Mesenchymal stem cell (in vitro differentiated cells and primary cell): ENCODE measurements around the gene TMEM11.
A peak's percentile ranks its signal among the peaks of the same experiment; 100 is the strongest.

Experiments
- DNase-seq: peaks from one replicate; pipeline ENCODE4 v3.0.0-alpha.2; 2013
- H2AFZ ChIP-seq: one replicate; pipeline ENCODE4 v1.6.1; 2013; ENCODE audit warnings: low read depth, mild to moderate bottlenecking, control low read depth, inconsistent platforms, low read length, moderate library complexity
- H2AK5ac ChIP-seq: 2 replicates; pipeline ENCODE4 v1.6.1; 2013; ENCODE audit warnings: low read length, moderate library complexity, mild to moderate bottlenecking, inconsistent platforms; ENCODE audit not compliant: severe bottlenecking
- H2BK120ac ChIP-seq: one replicate; pipeline ENCODE4 v1.6.1; 2013; ENCODE audit warnings: low read depth, mild to moderate bottlenecking, inconsistent platforms, low read length, moderate library complexity
- H2BK12ac ChIP-seq, 2 experiments: one replicate each; pipeline ENCODE4 v1.6.1; 2013; ENCODE audit warnings: inconsistent platforms in 2 of 2, low read length in 2 of 2, mild to moderate bottlenecking in 2 of 2, moderate library complexity in 2 of 2, control low read depth in 1 of 2
- H2BK15ac ChIP-seq: one replicate; pipeline ENCODE4 v1.6.1; 2013; ENCODE audit warnings: mild to moderate bottlenecking, low read depth, inconsistent platforms; ENCODE audit not compliant: poor library complexity, severe bottlenecking
- H2BK5ac ChIP-seq: 2 replicates; pipeline ENCODE4 v1.6.1; 2013; ENCODE audit warnings: low read depth, mild to moderate bottlenecking, low read length, control low read depth, inconsistent platforms; ENCODE audit not compliant: poor library complexity, severe bottlenecking
- H3K14ac ChIP-seq, 2 experiments: one replicate each; pipeline ENCODE4 v1.6.1; 2013; ENCODE audit warnings: inconsistent platforms in 2 of 2, low read length in 2 of 2, control low read depth in 1 of 2, mild to moderate bottlenecking in 1 of 2, moderate library complexity in 1 of 2
- H3K18ac ChIP-seq, 2 experiments: one replicate each; pipeline ENCODE4 v1.6.1; 2013; ENCODE audit warnings: inconsistent platforms in 2 of 2, low read length in 2 of 2, control low read depth in 1 of 2, low read depth in 1 of 2, mild to moderate bottlenecking in 1 of 2
- H3K23ac ChIP-seq, 2 experiments: one replicate each; pipeline ENCODE4 v1.6.1; 2013; ENCODE audit warnings: inconsistent platforms in 2 of 2, low read length in 2 of 2, mild to moderate bottlenecking in 2 of 2, moderate library complexity in 2 of 2, control low read depth in 1 of 2
- H3K27ac ChIP-seq: 2 replicates; pipeline ENCODE4 v1.5.1; 2013; ENCODE audit warnings: mild to moderate bottlenecking, moderate library complexity, low read length, control low read depth, inconsistent platforms; ENCODE audit not compliant: poor library complexity, severe bottlenecking
- H3K27me3 ChIP-seq, 2 experiments: 2 replicates each; pipeline versions ENCODE4 v1.6.1 to v1.7.0; 2013; ENCODE audit warnings: low read length in 2 of 2, mild to moderate bottlenecking in 2 of 2, moderate library complexity in 2 of 2, control low read depth in 1 of 2, inconsistent platforms in 1 of 2; ENCODE audit not compliant: control insufficient read depth in 1 of 2, insufficient read depth in 1 of 2
- H3K36me3 ChIP-seq, 2 experiments: 2 replicates each; pipeline versions ENCODE4 v1.6.1 to v1.7.0; 2013; ENCODE audit warnings: low read length in 2 of 2, control low read depth in 1 of 2, inconsistent platforms in 1 of 2, low read depth in 1 of 2, mild to moderate bottlenecking in 1 of 2; ENCODE audit not compliant: insufficient read depth in 2 of 2, control insufficient read depth in 1 of 2
- H3K4ac ChIP-seq, 2 experiments: one replicate each; pipeline ENCODE4 v1.6.1; 2013; ENCODE audit warnings: inconsistent platforms in 2 of 2, low read length in 2 of 2, mild to moderate bottlenecking in 2 of 2, moderate library complexity in 2 of 2, control low read depth in 1 of 2, low read depth in 1 of 2
- H3K4me1 ChIP-seq: 2 replicates; pipeline ENCODE4 v1.6.1; 2013; ENCODE audit warnings: low read depth, low read length, control low read depth; ENCODE audit not compliant: control insufficient read depth, insufficient read depth
- H3K4me2 ChIP-seq: 2 replicates; pipeline ENCODE4 v1.6.1; 2013; ENCODE audit warnings: low read length, mild to moderate bottlenecking, inconsistent platforms; ENCODE audit not compliant: poor library complexity, severe bottlenecking
- H3K4me3 ChIP-seq, 2 experiments: 2 replicates each; pipeline versions ENCODE4 v1.5.1 to v1.7.0; 2013; ENCODE audit warnings: low read length in 2 of 2, mild to moderate bottlenecking in 2 of 2, control low read depth in 1 of 2, low read depth in 1 of 2; ENCODE audit not compliant: insufficient read depth in 1 of 2
- H3K79me1 ChIP-seq: replicated peaks from 2 replicates; pipeline ENCODE4 v1.6.1; 2013; ENCODE audit warnings: mild to moderate bottlenecking, control low read depth, low read length, inconsistent platforms; ENCODE audit not compliant: poor library complexity, severe bottlenecking
- H3K9ac ChIP-seq: 2 replicates; pipeline ENCODE4 v1.7.0; 2013; ENCODE audit warnings: mild to moderate bottlenecking, low read length, moderate library complexity
- H3K9me3 ChIP-seq: 2 replicates; pipeline ENCODE4 v1.7.0; 2013; ENCODE audit warnings: mild to moderate bottlenecking, low read length; ENCODE audit not compliant: control insufficient read depth
- H4K8ac ChIP-seq: one replicate; pipeline ENCODE4 v1.6.1; 2013; ENCODE audit warnings: inconsistent platforms, mild to moderate bottlenecking, low read length, moderate library complexity
- H4K91ac ChIP-seq: one replicate; pipeline ENCODE4 v1.6.1; 2013; ENCODE audit warnings: mild to moderate bottlenecking, low read length, inconsistent platforms
- WGBS: methylation state at CpG from one replicate; pipeline ENCODE4 v1.1.7; 2013; ENCODE audit warnings: mixed read lengths; 5-methylcytosine and 5-hydroxymethylcytosine counted together

Gene TMEM11

GRCh38 chr17:21251337-21252010 is 37.5 kb upstream of the TMEM11 start:
- Histone ChIP-seq H2BK15ac (no peak overlapping the region), H3K9ac (peak overlapping the region; percentile 83), H3K4me2 (no peak overlapping the region), H3K27ac (no peak overlapping the region), H2BK12ac (peak overlapping the region in 1 of 2 experiments; percentile 1), H3K27me3 (no peaks in the 10 kb centered on the region), H2AK5ac (no peak overlapping the region), H4K91ac (no peak overlapping the region), H3K4ac (no peak overlapping the region), H3K14ac (no peak overlapping the region), H3K36me3 (peaks cover 0 to 14% of the 10 kb centered on the region in 2 experiments), H3K18ac (no peak overlapping the region), H2BK5ac (no peak overlapping the region), H2AFZ (no peak overlapping the region), H3K79me1 (peaks cover 22% of the 10 kb centered on the region), H4K8ac (no peak overlapping the region), H3K23ac (no peak overlapping the region), H3K4me3 (peak overlapping the region in 1 of 2 experiments; percentile 79), H3K4me1 (peaks cover 17% of the 10 kb centered on the region), H2BK120ac (no peak overlapping the region), H3K9me3 (no peaks in the 10 kb centered on the region)
- DNase-seq: no peak
- WGBS: 90% methylated on average over 15 of the region's 15 CpGs

GRCh38 chr17:21250854-21251253 is 36.9 kb upstream of the TMEM11 start:
- H2BK120ac ChIP-seq: no peak overlapping the region
- H4K91ac ChIP-seq: no peak overlapping the region
- peaks cover 0 to 14% of the 10 kb centered on the region in 2 experiments for H3K36me3 ChIP-seq
- no peak overlapping the region for H2AFZ ChIP-seq
- DNase-seq: no peak
- peaks cover 22% of the 10 kb centered on the region for H3K79me1 ChIP-seq
- H3K27me3 ChIP-seq: no peaks in the 10 kb centered on the region
- H3K4me2 ChIP-seq: no peak overlapping the region
- H3K4me1 ChIP-seq: peaks cover 17% of the 10 kb centered on the region
- peak overlapping the region; percentile 83 for H3K9ac ChIP-seq
- H3K4me3 ChIP-seq: peak overlapping the region in 1 of 2 experiments; percentile 79
- H3K4ac ChIP-seq: no peak overlapping the region
- H3K18ac ChIP-seq: no peak overlapping the region
- 58% methylated on average over 2 of the region's 4 CpGs for WGBS
- H2BK5ac ChIP-seq: no peak overlapping the region
- H3K14ac ChIP-seq: no peak overlapping the region
- H2BK15ac ChIP-seq: no peak overlapping the region
- H3K27ac ChIP-seq: no peak overlapping the region
- no peak overlapping the region for H3K23ac ChIP-seq
- H2AK5ac ChIP-seq: no peak overlapping the region
- H4K8ac ChIP-seq: no peak overlapping the region
- no peaks in the 10 kb centered on the region for H3K9me3 ChIP-seq
- no peak overlapping the region for H2BK12ac ChIP-seq

DNA sequence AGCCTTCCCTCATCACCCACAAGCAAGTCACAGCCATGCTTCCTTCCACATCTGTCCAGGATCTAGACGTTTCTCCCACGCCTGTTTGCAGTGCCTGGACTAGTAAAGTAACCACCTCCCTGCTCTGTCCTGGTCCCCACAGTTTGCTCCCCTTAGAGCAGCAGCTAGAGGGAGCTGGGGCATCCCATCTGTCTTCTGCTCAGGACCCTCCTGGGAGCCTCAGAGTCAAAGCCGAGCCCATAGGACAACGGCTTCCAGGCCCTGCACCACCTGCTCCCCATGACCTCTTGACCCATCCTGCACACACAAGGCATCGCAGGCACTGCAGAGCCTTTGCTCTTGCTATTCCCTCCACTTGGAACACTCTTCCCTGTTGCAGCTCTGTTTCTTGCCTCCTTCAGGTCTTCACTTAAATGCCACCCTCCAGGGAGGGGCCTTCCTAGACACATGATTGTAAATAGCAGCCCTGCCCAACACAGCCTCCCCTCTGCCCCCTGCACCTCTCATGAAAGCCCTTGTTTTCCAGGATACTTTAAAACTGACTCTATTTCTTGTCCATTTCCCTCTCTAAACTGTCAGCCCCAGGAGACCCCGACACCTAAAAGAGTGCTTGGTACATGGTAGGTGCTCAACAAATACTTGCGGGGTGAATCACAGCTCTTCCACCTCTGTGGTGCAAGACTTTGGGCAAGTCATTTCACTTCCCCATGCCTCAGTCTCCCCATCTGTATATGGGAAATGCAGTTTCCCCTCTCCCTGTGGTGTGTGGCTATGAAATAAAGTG is 36.2 kb upstream of the TMEM11 start:
- H2BK5ac ChIP-seq: no peak overlapping the region
- no peak overlapping the region for H2AFZ ChIP-seq
- no peak overlapping the region for H3K14ac ChIP-seq
- H2BK12ac ChIP-seq: no peak overlapping the region
- H3K36me3 ChIP-seq: peaks cover 0 to 14% of the 10 kb centered on the region in 2 experiments
- H3K27me3 ChIP-seq: no peaks in the 10 kb centered on the region
- H3K23ac ChIP-seq: no peak overlapping the region
- H2BK120ac ChIP-seq: no peak overlapping the region
- H3K27ac ChIP-seq: no peak overlapping the region
- H2AK5ac ChIP-seq: no peak overlapping the region
- H3K18ac ChIP-seq: no peak overlapping the region
- H3K9ac ChIP-seq: no peak overlapping the region
- H3K4me1 ChIP-seq: peaks cover 19% of the 10 kb centered on the region
- peaks cover 22% of the 10 kb centered on the region for H3K79me1 ChIP-seq
- H4K8ac ChIP-seq: no peak overlapping the region
- H2BK15ac ChIP-seq: no peak overlapping the region
- no peak overlapping the region for H3K4me2 ChIP-seq
- no peak for DNase-seq
- H3K4me3 ChIP-seq: no peak overlapping the region
- no peak overlapping the region for H3K4ac ChIP-seq
- no peak overlapping the region for H4K91ac ChIP-seq
- no peaks in the 10 kb centered on the region for H3K9me3 ChIP-seq
- WGBS: 70% methylated on average over 7 of the region's 7 CpGs

DNA sequence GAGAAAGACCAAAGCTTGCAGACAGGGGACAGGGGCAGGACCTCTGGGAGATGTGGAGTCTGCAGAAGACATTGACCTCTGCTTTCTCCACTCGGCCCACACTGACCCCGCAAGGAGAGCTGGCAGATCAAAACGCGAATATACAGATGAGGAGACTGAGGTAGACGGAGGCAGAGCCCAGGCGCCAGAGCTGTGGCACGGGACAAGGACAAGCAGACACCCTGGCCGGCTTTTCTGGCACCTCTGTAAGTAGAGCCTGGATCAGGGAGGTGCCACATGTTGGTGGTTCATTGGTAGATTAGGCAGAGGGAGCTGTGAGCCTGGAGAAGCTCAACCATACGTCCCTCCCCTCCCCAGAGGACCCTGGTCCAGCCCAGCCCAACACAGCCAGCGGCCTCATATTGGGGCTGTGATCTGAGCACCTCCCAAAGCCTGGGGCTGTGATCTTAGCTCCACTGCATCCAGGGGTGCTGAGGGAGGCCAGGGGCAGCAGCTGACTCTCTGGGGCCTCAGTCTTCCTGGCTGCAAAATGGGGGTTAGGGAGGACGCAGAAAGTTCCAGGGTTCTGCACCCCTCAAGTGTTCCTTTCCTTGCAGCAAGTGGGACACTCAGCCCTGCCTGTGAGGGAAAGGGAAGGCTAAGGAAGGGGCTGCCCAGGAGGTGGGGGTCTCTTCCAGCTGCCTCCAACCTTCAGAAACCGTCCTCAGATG is 35.3 kb upstream of the TMEM11 start:
- Histone ChIP-seq H2BK5ac (no peak overlapping the region), H2AFZ (no peak overlapping the region), H3K79me1 (peaks cover 22% of the 10 kb centered on the region), H3K14ac (no peak overlapping the region), H3K9me3 (no peaks in the 10 kb centered on the region), H2BK15ac (no peak overlapping the region), H3K4me2 (no peak overlapping the region), H3K36me3 (peaks cover 0 to 14% of the 10 kb centered on the region in 2 experiments), H2BK120ac (no peak overlapping the region), H2AK5ac (no peak overlapping the region), H3K4ac (no peak overlapping the region), H4K8ac (no peak overlapping the region), H3K27me3 (no peaks in the 10 kb centered on the region), H2BK12ac (no peak overlapping the region), H3K9ac (no peak overlapping the region), H3K18ac (no peak overlapping the region), H3K4me3 (no peak overlapping the region), H3K4me1 (peaks cover 19% of the 10 kb centered on the region), H3K23ac (no peak overlapping the region), H3K27ac (no peak overlapping the region), H4K91ac (no peak overlapping the region)
- 82% methylated on average over 11 of the region's 12 CpGs for WGBS
- no peak for DNase-seq
